Fibroblast of pulmonary artery (primary cell): ENCODE results near the gene ING4.

Experiments used
- DNase-seq: peaks from one replicate; pipeline ENCODE4 v3.0.0-alpha.2; 2010; ENCODE audit warnings: low read depth
- H3K4me3 ChIP-seq: replicated peaks from 2 replicates; pipeline ENCODE4 v1.5.1; 2011; ENCODE audit warnings: low read depth, mild to moderate bottlenecking, control low read depth, low read length, moderate library complexity
- TF ChIP-seq, protein P1 (sequence below): IDR thresholded peaks from 2 replicates; pipeline ENCODE4 v1.5.1; 2011; ENCODE audit warnings: mild to moderate bottlenecking, control low read depth, low read length, inconsistent platforms; ENCODE audit errors: missing control alignments

The ING4 gene

GRCh38 chr12:6635856-6636531 is 26.9 kb downstream of the ING4 start, which contains the start of gene LPAR5:
Gene LPAR5, minus strand, starts transcription at chr12:6635959. Its CDS starts 14,711 bp downstream, at chr12:6621248.
- TF ChIP-seq, protein P1, sequence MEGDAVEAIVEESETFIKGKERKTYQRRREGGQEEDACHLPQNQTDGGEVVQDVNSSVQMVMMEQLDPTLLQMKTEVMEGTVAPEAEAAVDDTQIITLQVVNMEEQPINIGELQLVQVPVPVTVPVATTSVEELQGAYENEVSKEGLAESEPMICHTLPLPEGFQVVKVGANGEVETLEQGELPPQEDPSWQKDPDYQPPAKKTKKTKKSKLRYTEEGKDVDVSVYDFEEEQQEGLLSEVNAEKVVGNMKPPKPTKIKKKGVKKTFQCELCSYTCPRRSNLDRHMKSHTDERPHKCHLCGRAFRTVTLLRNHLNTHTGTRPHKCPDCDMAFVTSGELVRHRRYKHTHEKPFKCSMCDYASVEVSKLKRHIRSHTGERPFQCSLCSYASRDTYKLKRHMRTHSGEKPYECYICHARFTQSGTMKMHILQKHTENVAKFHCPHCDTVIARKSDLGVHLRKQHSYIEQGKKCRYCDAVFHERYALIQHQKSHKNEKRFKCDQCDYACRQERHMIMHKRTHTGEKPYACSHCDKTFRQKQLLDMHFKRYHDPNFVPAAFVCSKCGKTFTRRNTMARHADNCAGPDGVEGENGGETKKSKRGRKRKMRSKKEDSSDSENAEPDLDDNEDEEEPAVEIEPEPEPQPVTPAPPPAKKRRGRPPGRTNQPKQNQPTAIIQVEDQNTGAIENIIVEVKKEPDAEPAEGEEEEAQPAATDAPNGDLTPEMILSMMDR: no peak
- DNase-seq: no peak
- no peak within 1 kb of the TSS for H3K4me3 ChIP-seq

GRCh38 chr12:6635375-6635855 is 27.5 kb downstream of the ING4 start:
- TF ChIP-seq, protein P1: no peak
- no peak overlapping the region for H3K4me3 ChIP-seq
- no peak for DNase-seq

GRCh38 chr12:6632026-6632983 is 30.6 kb downstream of the ING4 start:
- H3K4me3 ChIP-seq: no peak overlapping the region
- DNase-seq: no peak
- TF ChIP-seq, protein P1: no peak

DNA sequence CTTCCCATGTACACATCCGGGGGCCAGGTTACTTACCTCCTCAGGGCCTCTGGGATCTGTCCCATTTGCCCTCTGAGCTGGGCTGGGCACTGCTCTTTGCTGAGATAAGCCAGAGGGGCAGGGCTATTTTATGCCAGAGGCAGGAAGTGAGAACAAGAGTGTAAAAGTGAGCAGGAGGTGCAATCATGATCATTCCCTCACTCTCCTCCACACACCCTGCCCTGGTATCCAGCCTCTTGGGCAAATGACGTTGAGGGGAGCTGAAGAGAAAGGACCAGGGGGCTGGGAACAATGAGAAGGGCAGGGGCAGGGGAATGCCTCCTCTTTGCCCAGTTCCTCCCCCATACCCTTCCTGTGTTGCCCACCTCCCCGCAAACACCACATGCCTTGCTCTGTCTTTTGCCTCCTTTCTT is 31.4 kb downstream of the ING4 start:
- TF ChIP-seq, protein P1: no peak
- no peak for DNase-seq
- H3K4me3 ChIP-seq: no peak overlapping the region

- no peak overlapping the region for H3K4me3 ChIP-seq
- TF ChIP-seq, protein P1: no peak
- no peak for DNase-seq
Measured at GRCh38 chr12:6630736-6631135, 32.2 kb downstream of the ING4 start.

GRCh38 chr12:6627616-6628015 is 35.3 kb downstream of the ING4 start:
- no peak for DNase-seq
- TF ChIP-seq, protein P1: no peak
- no peak overlapping the region for H3K4me3 ChIP-seq
